ENCODE results near the gene ACTG1.

Gene ACTG1

GRCh38 chr17:81517339-81518112 lies 4.9 kb upstream of the ACTG1 start:
- DNase-seq (ENCODE audit: low read depth), result no peak

GRCh38 chr17:81517009-81517338 lies 4.4 kb upstream of the ACTG1 start:
- no peak for DNase-seq (ENCODE audit: low read depth)

DNA sequence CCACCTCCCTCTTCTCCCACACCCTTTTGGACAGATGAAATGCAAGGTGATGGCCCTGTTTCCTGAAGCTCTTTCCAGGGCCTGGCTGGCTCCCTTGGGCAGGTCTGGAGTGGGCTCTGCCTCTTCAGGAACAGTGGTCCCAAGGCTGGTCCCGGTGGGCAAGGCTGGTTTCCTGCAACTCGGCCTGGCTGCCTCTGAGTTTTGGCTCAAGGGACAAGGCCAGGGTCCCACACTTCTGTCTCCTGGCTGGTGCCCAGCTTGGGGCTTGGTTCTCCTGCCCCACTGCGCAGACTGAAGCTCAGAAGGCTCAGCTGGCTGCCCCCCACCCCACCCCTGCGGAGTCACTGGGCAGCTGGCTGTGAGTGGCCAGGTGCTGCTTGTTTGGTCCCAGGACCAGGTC lies 3.8 kb upstream of the ACTG1 start:
- DNase-seq (ENCODE audit: low read depth), result no peak

DNA sequence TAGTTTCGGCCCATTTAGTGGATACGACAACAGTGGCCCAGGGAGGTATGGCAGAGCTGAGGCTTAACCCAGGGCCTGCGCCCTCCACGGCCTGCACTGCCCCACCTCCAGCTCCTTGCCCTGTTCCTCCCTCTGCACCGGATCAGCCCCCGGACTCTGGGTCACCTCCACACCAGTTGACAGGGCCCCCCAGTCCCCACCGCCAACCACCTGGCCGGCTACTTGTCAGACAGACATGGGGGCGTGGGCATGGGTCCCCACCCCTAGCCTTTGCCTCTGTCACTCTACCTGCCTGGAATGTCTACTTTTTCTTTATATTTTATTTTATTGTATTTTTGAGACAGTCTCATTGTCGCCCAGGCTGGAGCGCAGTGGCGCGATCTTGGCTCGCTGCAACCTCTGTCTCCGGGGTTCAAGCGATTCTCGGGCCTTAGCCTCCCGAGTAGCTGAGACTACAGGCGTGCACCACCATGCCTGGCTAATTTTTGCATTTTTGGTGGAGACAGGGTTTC lies 3.0 kb upstream of the ACTG1 start:
- no peak for DNase-seq (ENCODE audit: low read depth)

DNA sequence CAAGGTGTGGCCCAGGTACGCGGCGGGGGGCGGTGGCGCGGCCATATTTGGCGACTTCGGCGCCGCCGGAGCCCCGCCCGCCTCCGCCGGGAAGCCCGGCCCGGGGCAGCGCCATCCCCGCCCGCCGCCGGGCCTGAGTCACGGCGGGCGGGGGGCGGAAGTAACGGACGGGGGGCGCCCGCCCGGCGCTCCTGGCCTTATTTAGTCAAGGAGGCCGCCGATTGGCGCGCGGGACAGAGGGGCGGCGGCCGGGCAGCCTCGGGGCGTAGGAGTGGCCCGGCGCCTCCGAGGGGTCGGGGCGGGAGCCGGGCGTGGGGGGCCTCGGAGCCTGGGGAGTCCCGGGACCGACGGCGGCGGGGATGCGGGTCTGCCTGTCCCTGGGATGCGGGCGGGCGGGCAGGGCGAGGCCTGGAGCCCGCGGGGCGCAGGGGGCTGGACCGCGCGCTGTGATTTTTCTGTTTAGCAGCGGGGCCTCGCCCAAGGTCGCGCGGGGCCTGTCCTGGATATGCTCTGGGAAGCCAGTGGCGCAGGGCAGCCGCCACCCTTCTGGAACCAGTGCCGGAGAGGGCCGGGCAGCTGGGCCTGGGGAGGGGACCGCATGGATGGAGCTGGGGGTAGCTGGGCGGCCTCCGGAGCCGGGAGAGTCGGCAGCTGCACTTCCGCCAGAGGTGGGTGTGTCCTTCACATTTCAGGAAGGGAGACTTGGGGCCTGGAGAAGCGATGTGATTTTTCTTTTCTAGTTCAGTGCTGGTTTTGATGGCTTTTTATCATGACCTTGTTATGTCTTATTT lies 2.3 kb upstream of the ACTG1 start:
- peak; percentile 76 for DNase-seq (ENCODE audit: low read depth)

DNA sequence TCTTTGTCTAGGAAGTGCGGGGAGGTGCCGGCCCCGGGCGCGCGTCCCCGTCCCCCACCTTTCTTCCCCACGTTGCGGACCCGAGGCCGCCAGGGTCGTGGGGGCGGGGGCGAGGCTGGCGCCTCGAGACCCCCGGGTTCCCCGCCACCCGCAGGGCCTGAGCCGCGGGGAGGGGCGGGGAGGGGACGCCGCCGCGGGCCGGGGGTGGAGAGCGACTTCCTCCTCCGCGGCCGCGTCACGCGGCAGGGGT lies 1.8 kb upstream of the ACTG1 start:
- DNase-seq (ENCODE audit: low read depth), result no peak

GRCh38 chr17:81513753-81514488 lies 1.3 kb upstream of the ACTG1 start:
- DNase-seq (ENCODE audit: low read depth), result no peak

GRCh38 chr17:81513372-81513752 lies 763 bp upstream of the ACTG1 start:
- peak; percentile 68 for DNase-seq (ENCODE audit: low read depth)

- no peak for DNase-seq (ENCODE audit: low read depth)
Observed at GRCh38 chr17:81511804-81512561, 616 bp downstream of the ACTG1 start.

- no peak for DNase-seq (ENCODE audit: low read depth)
Observed at GRCh38 chr17:81511554-81511803, 1.1 kb downstream of the ACTG1 start.

DNA sequence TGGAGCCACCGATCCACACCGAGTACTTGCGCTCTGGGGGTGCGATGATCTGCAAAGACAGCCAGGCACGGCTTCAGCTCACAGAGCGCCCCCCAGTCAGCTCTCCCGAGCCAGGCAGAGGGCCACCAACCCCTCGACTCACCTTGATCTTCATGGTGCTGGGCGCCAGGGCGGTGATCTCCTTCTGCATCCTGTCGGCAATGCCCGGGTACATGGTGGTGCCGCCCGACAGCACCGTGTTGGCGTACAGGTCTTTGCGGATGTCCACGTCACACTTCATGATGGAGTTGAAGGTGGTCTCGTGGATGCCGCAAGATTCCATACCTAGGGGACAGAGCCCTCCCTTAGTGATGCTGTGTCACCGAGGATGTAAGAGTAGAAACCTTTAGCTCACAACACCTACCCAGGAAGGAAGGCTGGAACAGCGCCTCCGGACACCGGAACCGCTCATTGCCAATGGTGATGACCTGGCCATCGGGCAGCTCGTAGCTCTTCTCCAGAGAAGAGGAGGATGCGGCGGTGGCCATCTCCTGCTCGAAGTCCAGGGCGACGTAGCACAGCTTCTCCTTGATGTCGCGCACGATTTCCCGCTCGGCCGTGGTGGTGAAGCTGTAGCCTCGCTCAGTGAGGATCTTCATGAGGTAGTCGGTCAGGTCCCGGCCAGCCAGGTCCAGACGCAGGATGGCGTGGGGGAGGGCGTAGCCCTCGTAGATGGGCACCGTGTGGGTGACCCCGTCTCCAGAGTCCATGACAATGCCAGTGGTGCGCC lies 1.6 kb downstream of the ACTG1 start:
- no peak for DNase-seq (ENCODE audit: low read depth)

DNA sequence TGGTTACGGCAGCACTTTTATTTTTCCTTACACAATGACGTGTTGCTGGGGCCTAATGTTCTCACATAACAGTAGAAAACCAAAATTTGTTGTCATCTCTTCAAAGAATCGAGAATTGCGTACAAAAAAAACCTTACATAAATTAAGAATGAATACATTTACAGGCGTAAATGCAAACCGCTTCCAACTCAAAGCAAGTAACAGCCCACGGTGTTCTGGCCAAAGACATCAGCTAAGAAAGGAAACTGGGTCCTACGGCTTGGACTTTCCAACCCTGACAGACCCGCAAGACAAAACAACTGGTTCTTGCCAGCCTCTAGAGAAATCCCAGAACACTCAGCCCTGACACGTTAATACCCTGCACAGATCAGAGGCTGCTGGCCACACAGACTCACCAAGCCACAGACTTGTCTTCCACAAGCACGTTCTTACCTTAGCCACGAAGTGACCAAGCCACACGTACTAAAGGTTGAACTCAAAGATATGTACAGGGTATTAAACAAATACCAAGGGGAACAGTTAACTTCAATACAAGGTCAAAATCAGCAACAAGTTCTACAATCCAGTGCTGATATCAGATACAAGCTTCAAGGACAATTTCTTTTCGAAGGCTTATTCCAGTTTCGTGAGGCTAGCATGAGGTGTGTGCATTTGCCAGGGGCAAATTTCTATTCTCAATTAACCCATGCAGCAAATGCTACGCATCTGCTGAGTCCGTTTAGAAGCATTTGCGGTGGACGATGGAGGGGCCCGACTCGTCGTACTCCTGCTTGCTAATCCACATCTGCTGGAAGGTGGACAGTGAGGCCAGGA lies 2.4 kb downstream of the ACTG1 start:
- DNase-seq (ENCODE audit: low read depth), result no peak

- no peak for DNase-seq (ENCODE audit: low read depth)
Observed at GRCh38 chr17:81509207-81509971, 3.2 kb downstream of the ACTG1 start.

DNA sequence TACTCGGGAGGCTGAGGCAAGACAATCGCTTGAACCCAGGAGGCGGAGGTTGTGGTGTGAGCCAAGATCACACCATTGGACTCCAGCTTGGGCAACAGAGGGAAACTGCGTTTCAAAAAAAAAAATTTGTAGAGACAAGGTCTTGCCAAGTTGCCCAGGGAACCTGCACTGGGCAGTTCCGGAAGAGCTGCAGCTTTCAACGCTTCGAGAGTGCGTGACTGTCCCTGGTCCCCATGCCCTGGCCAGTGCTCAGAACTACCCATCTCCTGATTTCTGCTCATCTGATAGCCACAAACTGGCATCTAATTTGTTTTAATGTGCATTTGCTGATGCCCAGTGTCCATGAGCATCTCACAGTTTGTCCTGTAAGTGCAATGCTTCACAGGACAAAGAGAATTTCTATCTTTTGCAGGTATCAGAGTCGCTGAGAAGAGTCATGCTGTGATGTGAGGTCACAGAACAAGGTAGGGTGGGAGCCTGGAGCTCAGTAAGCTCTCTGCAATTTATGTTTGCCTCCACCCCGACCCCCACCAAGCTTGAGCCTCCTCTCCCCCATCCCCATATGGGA lies 3.9 kb downstream of the ACTG1 start:
- DNase-seq (ENCODE audit: low read depth), result no peak

- DNase-seq (ENCODE audit: low read depth), result no peak
Observed at GRCh38 chr17:81503619-81504018, 9.0 kb downstream of the ACTG1 start.

DNA sequence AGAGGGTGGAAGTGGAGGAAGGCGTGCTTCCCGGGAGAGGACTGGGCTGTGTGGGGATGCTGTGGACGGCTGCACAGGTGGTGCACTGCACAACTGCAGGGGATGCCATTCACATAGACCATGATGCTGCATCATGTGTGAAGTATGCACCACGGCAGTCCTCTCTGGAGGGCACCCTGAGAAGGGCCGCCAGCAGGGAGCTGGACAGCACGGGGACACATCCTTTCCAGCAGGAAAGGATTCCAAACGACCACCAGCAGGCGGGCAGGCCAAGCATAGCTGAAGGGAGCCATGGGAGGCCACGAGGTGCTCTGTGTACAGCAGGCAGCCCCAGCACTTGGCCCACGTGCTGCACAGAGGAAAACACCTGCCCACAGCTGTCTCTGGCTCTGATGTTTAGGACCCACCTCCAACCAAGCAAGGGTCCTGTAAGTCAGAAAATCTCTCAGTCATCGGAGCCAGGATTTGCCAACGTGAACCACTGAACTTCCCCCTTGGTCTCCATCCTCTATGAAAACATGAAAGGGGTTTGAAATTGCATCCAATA lies 10.1 kb downstream of the ACTG1 start:
- DNase-seq (ENCODE audit: low read depth), result no peak

DNA sequence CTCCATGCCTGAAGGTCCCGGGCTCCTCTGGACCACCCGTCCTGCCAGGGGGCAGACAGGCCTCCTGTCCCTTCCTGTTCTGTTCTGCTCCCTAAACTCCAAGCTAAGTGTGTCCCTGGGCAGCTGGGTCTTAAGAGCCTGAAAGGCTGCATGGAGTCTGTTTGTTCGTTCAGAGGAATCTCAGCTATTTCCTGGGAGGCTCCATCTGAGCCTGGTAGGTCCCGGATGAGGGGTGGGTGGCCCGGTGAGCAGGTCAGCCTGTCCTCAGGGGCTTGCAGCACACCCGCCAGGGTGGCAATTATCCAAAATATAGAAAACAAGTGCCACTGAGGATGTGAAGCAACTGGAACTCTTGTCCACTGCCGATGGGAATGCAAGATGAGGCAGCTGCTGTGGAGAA lies 12.6 kb downstream of the ACTG1 start:
- no peak for DNase-seq (ENCODE audit: low read depth)

GRCh38 chr17:81499601-81499970 lies 13.0 kb downstream of the ACTG1 start:
- no peak for DNase-seq (ENCODE audit: low read depth)

- DNase-seq (ENCODE audit: low read depth), result no peak
Observed at GRCh38 chr17:81498953-81499600, 13.5 kb downstream of the ACTG1 start.
